ENCODE results near the gene RAD21L1. TPM values are rescaled to one million over a fixed set of nuclear protein-coding genes. Genes with fewer than 3 reads are reported as not detected.

Gene RAD21L1
- total RNA-seq, 4 donors from 2014 or later: 0.39 TPM; not detected in 3

GRCh38 chr20:1190847-1191246 lies 35.0 kb upstream of the RAD21L1 start:
- H3K4me3 ChIP-seq: no peak overlapping the region
- H3K27ac ChIP-seq: no peak overlapping the region
- 78 to 79% methylated on average over 3 of the region's 3 CpGs for WGBS, 2 donors
- TF ChIP-seq EP300 (IDR thresholded peaks at IDR 0.05) (no peak), CTCF (IDR thresholded peaks at IDR 0.05) (no peak), POLR2A (IDR thresholded peaks at IDR 0.05) (no peak)
- H3K27me3 ChIP-seq: peaks cover 0 to 18% of the 10 kb centered on the region in 2 donors
- no peaks in the 10 kb centered on the region for H3K9me3 ChIP-seq
- no peak for DNase-seq (ENCODE audit: low spot score in 2 of 2)
- H3K36me3 ChIP-seq: no peaks in the 10 kb centered on the region
- H3K4me1 ChIP-seq: peaks cover 0 to 3% (median under 1%) of the 10 kb centered on the region in 4 donors

- H3K4me1 ChIP-seq: no peaks in the 10 kb centered on the region
- TF ChIP-seq EP300 (IDR thresholded peaks at IDR 0.05) (no peak), CTCF (IDR thresholded peaks at IDR 0.05) (no peak), POLR2A (IDR thresholded peaks at IDR 0.05) (no peak)
- peaks cover 0 to 13% of the 10 kb centered on the region in 2 donors for H3K27me3 ChIP-seq
- H3K9me3 ChIP-seq: no peaks in the 10 kb centered on the region
- DNase-seq (ENCODE audit: low spot score in 2 of 2): no peak
- no peaks in the 10 kb centered on the region for H3K36me3 ChIP-seq
- WGBS, 2 donors: 77 to 93% methylated on average over 3 of the region's 3 CpGs
- H3K4me3 ChIP-seq: no peak overlapping the region
- no peak overlapping the region for H3K27ac ChIP-seq
Observed at GRCh38 chr20:1191299-1191698, 34.5 kb upstream of the RAD21L1 start.

GRCh38 chr20:1195226-1195625 lies 30.6 kb upstream of the RAD21L1 start:
- H3K4me3 ChIP-seq: no peak overlapping the region
- no peaks in the 10 kb centered on the region for H3K36me3 ChIP-seq
- DNase-seq (ENCODE audit: low spot score in 2 of 2): no peak
- no peaks in the 10 kb centered on the region for H3K27me3 ChIP-seq
- TF ChIP-seq EP300 (IDR thresholded peaks at IDR 0.05) (no peak), CTCF (IDR thresholded peaks at IDR 0.05) (no peak)
- H3K27ac ChIP-seq: no peak overlapping the region
- H3K4me1 ChIP-seq: no peaks in the 10 kb centered on the region
- no peaks in the 10 kb centered on the region for H3K9me3 ChIP-seq
- 33 to 74% methylated on average over 1 of the region's 1 CpG for WGBS, 2 donors

GRCh38 chr20:1196634-1197033 lies 29.2 kb upstream of the RAD21L1 start:
- no peak for DNase-seq (ENCODE audit: low spot score in 2 of 2)
- Histone ChIP-seq H3K4me1 (no peaks in the 10 kb centered on the region), H3K4me3 (no peak overlapping the region), H3K27ac (no peak overlapping the region), H3K27me3 (no peaks in the 10 kb centered on the region), H3K36me3 (no peaks in the 10 kb centered on the region), H3K9me3 (no peaks in the 10 kb centered on the region)
- WGBS, 2 donors: 76 to 89% methylated on average over 2 of the region's 2 CpGs
- TF ChIP-seq POLR2A (IDR thresholded peaks at IDR 0.05): no peak
- TF ChIP-seq CTCF (IDR thresholded peaks at IDR 0.05): no peak
- no peak for TF ChIP-seq EP300 (IDR thresholded peaks at IDR 0.05)

GRCh38 chr20:1197801-1198200 lies 28.0 kb upstream of the RAD21L1 start:
- no peaks in the 10 kb centered on the region for H3K36me3 ChIP-seq
- TF ChIP-seq CTCF (IDR thresholded peaks at IDR 0.05): no peak
- no peak for TF ChIP-seq EP300 (IDR thresholded peaks at IDR 0.05)
- TF ChIP-seq POLR2A (IDR thresholded peaks at IDR 0.05): no peak
- no peaks in the 10 kb centered on the region for H3K4me1 ChIP-seq
- H3K27me3 ChIP-seq: no peaks in the 10 kb centered on the region
- no peak for DNase-seq (ENCODE audit: low spot score in 2 of 2)
- H3K27ac ChIP-seq: no peak overlapping the region
- WGBS, 2 donors: 83 to 84% methylated on average over 7 of the region's 7 CpGs
- H3K4me3 ChIP-seq: no peak overlapping the region
- H3K9me3 ChIP-seq: no peaks in the 10 kb centered on the region
